HepG2 (cell line): ENCODE data around the gene VPS52. TPM values are rescaled to one million over a fixed set of nuclear protein-coding genes. Genes with fewer than 3 reads are reported as not detected.

Experiments
- ATAC-seq: fragments of 200-7000 bp; cut with Tn5 transposase; 3 replicates; pipeline ENCODE4 v1.9.1; 2020; ENCODE audit warnings: mild to moderate bottlenecking, moderate library complexity
- BruUV-seq: library from RNA; stranded (reverse); fragments of 400-500 nt; replicated peaks from 2 replicates; lab custom pipeline; 2021; lab: Mats Ljungman, UMichigan
- CTCF ChIA-PET: fragments of 300-600 bp; formaldehyde crosslinking; extraction: SDS; loops from one replicate; lab custom pipeline; 2021; ENCODE audit warnings: low total read pairs, inconsistent platforms, low intra/inter-chr PET ratio; lab: Yijun Ruan, JAX
- POLR2A ChIA-PET: fragments of 350-600 bp; sonication (Branson Sonifier 250); formaldehyde crosslinking; loops from one replicate; lab custom pipeline; 2020; ENCODE audit warnings: antibody characterized with exemption, inconsistent platforms; lab: Yijun Ruan, JAX
- DNase-seq: peaks from one replicate; pipeline ENCODE4 v3.0.0-alpha.2; 2015; ENCODE audit warnings: low spot score
- FAIRE-seq: peaks from 3 replicates; lab custom pipeline; 2011; peaks lifted over from hg19 to GRCh38; lab: Jason Lieb, UNC
- H2AFZ ChIP-seq: one replicate; pipeline ENCODE4 v1.6.1; 2011; ENCODE audit warnings: low read length, inconsistent platforms
- H3K27ac ChIP-seq: fragments of 300-600 bp; 3 replicates; pipeline ENCODE4 v1.8.0; 2011; ENCODE audit warnings: mixed run types, mild to moderate bottlenecking, mixed read lengths, low read length, inconsistent platforms; ENCODE audit not compliant: insufficient read depth; ENCODE audit errors: extremely low read length
- H3K27me3 ChIP-seq, 2 experiments: fragments of 200-600 bp in 1 of 2; 2 replicates in 1 of 2; 3 replicates in 1 of 2; pipeline versions ENCODE4 v1.6.0 to v1.8.0; 2011; ENCODE audit warnings: low read length in 2 of 2, mild to moderate bottlenecking in 2 of 2, moderate library complexity in 2 of 2, inconsistent platforms in 1 of 2; ENCODE audit not compliant: insufficient read depth in 2 of 2, control insufficient read depth in 1 of 2
- H3K36me3 ChIP-seq, 2 experiments: fragments of 200-600 bp in 1 of 2; replicated peaks in 1 of 2; 2 replicates in 1 of 2; 3 replicates in 1 of 2; pipeline versions ENCODE4 v1.5.1 to v1.8.0; 2011; ENCODE audit warnings: low read length in 2 of 2, inconsistent platforms in 1 of 2; ENCODE audit not compliant: insufficient read depth in 2 of 2, control insufficient read depth in 1 of 2
- H3K4me1 ChIP-seq: 2 replicates; pipeline ENCODE4 v1.5.1; 2012; ENCODE audit warnings: low read length, inconsistent platforms; ENCODE audit not compliant: insufficient read depth
- H3K4me2 ChIP-seq: 2 replicates; pipeline ENCODE4 v1.6.0; 2011; ENCODE audit warnings: low read depth, low read length, inconsistent platforms
- H3K4me3 ChIP-seq, 3 experiments: fragments of 200-600 bp in 1 of 3; sonication (generic), shearing (Covaris generic) in 1 of 3; replicated peaks in 1 of 3; 2 replicates each; pipeline ENCODE4 v1.5.1; 2011 to 2016; ENCODE audit warnings: low read length in 3 of 3, inconsistent platforms in 2 of 3, low read depth in 2 of 3, mild to moderate bottlenecking in 2 of 3, control low read depth in 1 of 3, mixed read lengths in 1 of 3; ENCODE audit not compliant: insufficient read depth in 1 of 3
- H3K79me2 ChIP-seq: one replicate; pipeline ENCODE4 v1.6.1; 2011; ENCODE audit warnings: low read length, inconsistent platforms; ENCODE audit not compliant: insufficient read depth
- H3K9ac ChIP-seq: 2 replicates; pipeline ENCODE4 v1.6.0; 2011; ENCODE audit warnings: mild to moderate bottlenecking, low read depth, low read length, inconsistent platforms; ENCODE audit not compliant: insufficient read depth
- H3K9me3 ChIP-seq: 2 replicates; pipeline ENCODE4 v1.5.1; 2012; ENCODE audit warnings: mild to moderate bottlenecking, low read length
- H4K20me1 ChIP-seq: 2 replicates; pipeline ENCODE4 v1.6.0; 2011; ENCODE audit warnings: inconsistent platforms, mild to moderate bottlenecking, low read length, moderate library complexity; ENCODE audit not compliant: insufficient read depth
- HNRNPK ChIP-seq: fragments of 200-400 bp; formaldehyde crosslinking; IDR thresholded peaks from 2 replicates; pipeline ENCODE4 v1.6.1; 2018; ENCODE audit warnings: low read length, low read depth, moderate library complexity, mild to moderate bottlenecking; ENCODE audit not compliant: poor library complexity, severe bottlenecking
- MEF2D ChIP-seq: sonication (generic); formaldehyde crosslinking; IDR thresholded peaks from 2 replicates; pipeline ENCODE4 v1.5.1; 2020; ENCODE audit warnings: mild to moderate bottlenecking, missing genetic modification reagents
- PCBP1 ChIP-seq: fragments of 200-400 bp; formaldehyde crosslinking; IDR thresholded peaks from 2 replicates; pipeline ENCODE4 v1.6.1; 2017; ENCODE audit warnings: mild to moderate bottlenecking, low read depth, low read length, borderline replicate concordance
- RFX1 ChIP-seq: fragments of 450-650 bp; IDR thresholded peaks from 2 replicates; pipeline ENCODE4 v1.6.1; 2017
- ZNF253 ChIP-seq: sonication (generic); formaldehyde crosslinking; IDR thresholded peaks from 2 replicates; pipeline ENCODE4 v1.8.0; 2022; ENCODE audit warnings: mild to moderate bottlenecking, missing genetic modification reagents, borderline replicate concordance
- WGBS: methylation state at CpG from one replicate; pipeline ENCODE4 v1.1.6; 2017; ENCODE audit warnings: low lambda C conversion rate; 5-methylcytosine and 5-hydroxymethylcytosine counted together
- in situ Hi-C: cut with HindIII; loops from 2 replicates; pipeline ENCODE4 v1.10.0; 2017; ENCODE audit warnings: low pct_unique_long_range_greater_than_20kb; ENCODE audit not compliant: extremely low pct_ligation_motif_present
- intact Hi-C: fragments of 100-400 bp; cut with micrococcal nuclease; formaldehyde crosslinking; loops from one replicate; pipeline ENCODE4 v1.10.0; 2022; ENCODE audit not compliant: unreplicated experiment
- polyA plus RNA-seq, 8 experiments: library from polyadenylated mRNA; depleted of rRNA in 3 of 8; stranded (reverse) in 7 of 8; unstranded in 1 of 8; fragments of >200 nt; fragmentation: Illumina TruSeq in 4 of 8; extraction: Trizol in 4 of 8; gene quantifications; 2 replicates each; pipeline versions ENCODE4 v1.2.1 to v1.2.3, GENCODE V29; 2011 to 2016; ENCODE audit warnings: low read depth in 4 of 8, missing spikeins in 1 of 8, mixed read lengths in 1 of 8; ENCODE audit not compliant: insufficient read depth in 1 of 8
- total RNA-seq, 5 experiments: library from RNA; depleted of rRNA; stranded (reverse); fragments of >200 nt; fragmentation: Illumina TruSeq; extraction: Trizol; gene quantifications; 2 replicates each; pipeline ENCODE4 v1.2.3, GENCODE V29; 2016; ENCODE audit warnings: low read depth in 1 of 5
- TF ChIP-seq, protein P1 (sequence below): sonication (generic); formaldehyde crosslinking; IDR thresholded peaks from 2 replicates; pipeline ENCODE4 v1.4.0; 2020; ENCODE audit warnings: mild to moderate bottlenecking, missing genetic modification reagents
- TF ChIP-seq, protein P2 (sequence below): sonication (generic); formaldehyde crosslinking; IDR thresholded peaks from 2 replicates; pipeline ENCODE4 v1.4.0; 2020; ENCODE audit warnings: missing genetic modification reagents

VPS52 gene
- total and polyA plus RNA-seq, 2 of the 13 experiments (the other 11 are each of a cell fraction or from before 2014, with no cell fraction given), result 48.9 to 85.5 TPM

DNA sequence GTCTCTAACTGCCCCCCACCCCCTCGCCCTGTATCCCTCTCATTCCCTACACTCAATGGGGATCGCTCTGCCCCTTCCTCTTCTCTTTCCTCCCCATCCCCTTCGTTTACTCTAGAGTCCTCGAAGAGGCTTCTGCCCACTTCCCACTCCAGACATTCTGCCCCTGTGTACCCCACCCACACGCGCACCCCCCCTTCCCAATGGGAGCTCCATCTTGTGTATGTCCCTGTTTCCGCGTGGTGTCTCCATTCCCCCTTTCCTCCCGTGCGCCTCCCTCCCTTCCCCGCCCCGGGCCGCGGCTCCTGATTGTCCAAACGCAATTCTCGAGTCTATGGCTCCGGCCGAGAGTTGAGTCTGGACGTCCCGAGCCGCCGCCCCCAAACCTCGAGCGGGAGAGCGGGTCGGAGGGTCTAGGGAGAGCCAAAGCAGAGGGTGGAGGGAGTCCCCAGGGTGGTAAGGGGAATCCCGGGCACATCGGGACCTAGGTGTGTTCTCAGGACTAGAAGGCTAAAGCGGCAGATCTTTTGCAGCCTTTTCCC lies 64.1 kb downstream of the VPS52 start (continued):
- TF ChIP-seq, protein P1, sequence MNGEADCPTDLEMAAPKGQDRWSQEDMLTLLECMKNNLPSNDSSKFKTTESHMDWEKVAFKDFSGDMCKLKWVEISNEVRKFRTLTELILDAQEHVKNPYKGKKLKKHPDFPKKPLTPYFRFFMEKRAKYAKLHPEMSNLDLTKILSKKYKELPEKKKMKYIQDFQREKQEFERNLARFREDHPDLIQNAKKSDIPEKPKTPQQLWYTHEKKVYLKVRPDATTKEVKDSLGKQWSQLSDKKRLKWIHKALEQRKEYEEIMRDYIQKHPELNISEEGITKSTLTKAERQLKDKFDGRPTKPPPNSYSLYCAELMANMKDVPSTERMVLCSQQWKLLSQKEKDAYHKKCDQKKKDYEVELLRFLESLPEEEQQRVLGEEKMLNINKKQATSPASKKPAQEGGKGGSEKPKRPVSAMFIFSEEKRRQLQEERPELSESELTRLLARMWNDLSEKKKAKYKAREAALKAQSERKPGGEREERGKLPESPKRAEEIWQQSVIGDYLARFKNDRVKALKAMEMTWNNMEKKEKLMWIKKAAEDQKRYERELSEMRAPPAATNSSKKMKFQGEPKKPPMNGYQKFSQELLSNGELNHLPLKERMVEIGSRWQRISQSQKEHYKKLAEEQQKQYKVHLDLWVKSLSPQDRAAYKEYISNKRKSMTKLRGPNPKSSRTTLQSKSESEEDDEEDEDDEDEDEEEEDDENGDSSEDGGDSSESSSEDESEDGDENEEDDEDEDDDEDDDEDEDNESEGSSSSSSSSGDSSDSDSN, result peak; percentile 38; the same call in 1 of the 2 replicates

DNA sequence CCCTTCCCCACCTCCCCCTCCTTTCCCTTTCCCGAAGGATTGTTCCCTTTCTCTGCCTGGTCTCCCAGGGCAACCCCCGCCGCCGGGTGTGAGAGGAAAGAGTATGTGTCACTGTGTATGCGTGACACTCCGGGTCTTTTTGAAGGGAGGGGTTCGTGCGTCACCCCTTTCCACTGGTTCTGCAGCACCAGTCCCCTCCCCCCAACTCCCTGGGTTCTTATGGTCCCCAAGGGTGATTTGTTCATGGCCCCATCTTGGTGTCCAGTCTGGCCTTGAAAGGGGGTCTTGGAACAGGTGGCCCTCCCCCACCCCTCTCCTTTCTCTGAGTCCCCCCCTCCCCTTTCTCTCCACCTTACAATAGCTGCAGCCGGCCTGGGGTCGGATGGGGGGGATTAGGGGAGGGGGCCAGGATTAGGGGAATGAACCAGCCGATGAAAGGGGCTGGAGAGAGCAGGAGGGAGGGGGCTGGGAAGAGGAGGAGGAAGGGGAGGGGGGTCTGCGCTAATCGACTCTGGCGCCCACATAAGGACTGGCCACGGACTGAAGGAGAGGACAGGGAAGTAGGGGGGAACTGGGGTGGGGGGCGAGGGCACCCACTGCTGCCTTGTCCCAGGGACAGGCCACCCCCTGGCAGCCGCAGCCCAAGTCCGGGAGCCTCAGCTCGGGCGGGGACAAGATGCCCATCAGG lies 64.7 kb downstream of the VPS52 start:
- Histone ChIP-seq H4K20me1 (peaks cover 10% of the 10 kb centered on the region; the same call in 1 of the 2 replicates), H3K9me3 (no peaks in the 10 kb centered on the region), H3K9ac (peak overlapping the region; percentile 94; the same call in 1 of the 2 replicates), H3K79me2 (peaks cover 27% of the 10 kb centered on the region), H3K4me3 (peak overlapping the region; percentile 90 to 93 (median 91); a peak in 5 of 6 replicates), H3K36me3 (peaks cover 12 to 30% of the 10 kb centered on the region in 2 experiments), H3K27ac (peak overlapping the region; percentile 75), H3K4me1 (peaks cover 63% of the 10 kb centered on the region), H2AFZ (no peak overlapping the region), H3K27me3 (no peaks in the 10 kb centered on the region; a peak in 1 of 5 replicates), H3K4me2 (peak overlapping the region; percentile 87)
- ChIA-PET POLR2A (interaction anchor here (2.1 to 2.2 kb wide), 3 partner anchors 9 to 64 kb away, joined by 11 to 33 read pairs (median 20); partner anchors contain the start of genes RPS18 and VPS52), CTCF (no interaction called here)
- no peak for DNase-seq
- peak; percentile 39 for TF ChIP-seq HNRNPK
- TF ChIP-seq PCBP1, result peak; percentile 55; the same call in 1 of the 2 replicates
- TF ChIP-seq RFX1, result peak; percentile 16; the same call in 1 of the 2 replicates
- no peak for TF ChIP-seq MEF2D (CRISPR knock-in tag)
- TF ChIP-seq, protein P2, sequence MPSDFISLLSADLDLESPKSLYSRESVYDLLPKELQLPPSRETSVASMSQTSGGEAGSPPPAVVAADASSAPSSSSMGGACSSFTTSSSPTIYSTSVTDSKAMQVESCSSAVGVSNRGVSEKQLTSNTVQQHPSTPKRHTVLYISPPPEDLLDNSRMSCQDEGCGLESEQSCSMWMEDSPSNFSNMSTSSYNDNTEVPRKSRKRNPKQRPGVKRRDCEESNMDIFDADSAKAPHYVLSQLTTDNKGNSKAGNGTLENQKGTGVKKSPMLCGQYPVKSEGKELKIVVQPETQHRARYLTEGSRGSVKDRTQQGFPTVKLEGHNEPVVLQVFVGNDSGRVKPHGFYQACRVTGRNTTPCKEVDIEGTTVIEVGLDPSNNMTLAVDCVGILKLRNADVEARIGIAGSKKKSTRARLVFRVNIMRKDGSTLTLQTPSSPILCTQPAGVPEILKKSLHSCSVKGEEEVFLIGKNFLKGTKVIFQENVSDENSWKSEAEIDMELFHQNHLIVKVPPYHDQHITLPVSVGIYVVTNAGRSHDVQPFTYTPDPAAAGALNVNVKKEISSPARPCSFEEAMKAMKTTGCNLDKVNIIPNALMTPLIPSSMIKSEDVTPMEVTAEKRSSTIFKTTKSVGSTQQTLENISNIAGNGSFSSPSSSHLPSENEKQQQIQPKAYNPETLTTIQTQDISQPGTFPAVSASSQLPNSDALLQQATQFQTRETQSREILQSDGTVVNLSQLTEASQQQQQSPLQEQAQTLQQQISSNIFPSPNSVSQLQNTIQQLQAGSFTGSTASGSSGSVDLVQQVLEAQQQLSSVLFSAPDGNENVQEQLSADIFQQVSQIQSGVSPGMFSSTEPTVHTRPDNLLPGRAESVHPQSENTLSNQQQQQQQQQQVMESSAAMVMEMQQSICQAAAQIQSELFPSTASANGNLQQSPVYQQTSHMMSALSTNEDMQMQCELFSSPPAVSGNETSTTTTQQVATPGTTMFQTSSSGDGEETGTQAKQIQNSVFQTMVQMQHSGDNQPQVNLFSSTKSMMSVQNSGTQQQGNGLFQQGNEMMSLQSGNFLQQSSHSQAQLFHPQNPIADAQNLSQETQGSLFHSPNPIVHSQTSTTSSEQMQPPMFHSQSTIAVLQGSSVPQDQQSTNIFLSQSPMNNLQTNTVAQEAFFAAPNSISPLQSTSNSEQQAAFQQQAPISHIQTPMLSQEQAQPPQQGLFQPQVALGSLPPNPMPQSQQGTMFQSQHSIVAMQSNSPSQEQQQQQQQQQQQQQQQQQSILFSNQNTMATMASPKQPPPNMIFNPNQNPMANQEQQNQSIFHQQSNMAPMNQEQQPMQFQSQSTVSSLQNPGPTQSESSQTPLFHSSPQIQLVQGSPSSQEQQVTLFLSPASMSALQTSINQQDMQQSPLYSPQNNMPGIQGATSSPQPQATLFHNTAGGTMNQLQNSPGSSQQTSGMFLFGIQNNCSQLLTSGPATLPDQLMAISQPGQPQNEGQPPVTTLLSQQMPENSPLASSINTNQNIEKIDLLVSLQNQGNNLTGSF (CRISPR knock-in tag), result no peak
- 0 out of 2 replicates have a peak, but pooled peaks have one; percentile 0 for TF ChIP-seq ZNF253
- no peak for FAIRE-seq
- in situ Hi-C loops (loop anchor here (10.0 kb wide), 1 partner anchor 208 kb away; the partner anchor contains the start of genes CUTA and PHF1), intact Hi-C loops (no loop called here)
- WGBS, result 80% methylated on average over 20 of the region's 20 CpGs
- ATAC-seq, result no peak
- BruUV-seq, result no TSS peak
